Ishikawa (cell line): Measurements from ENCODE around the gene EGFL7.

ENCODE experiments used
- NFIC ChIP-seq: IDR thresholded peaks from 2 replicates; pipeline ENCODE4 v1.6.1; 2012
- RAD21 ChIP-seq: IDR thresholded peaks from 2 replicates; pipeline ENCODE4 v1.6.1; 2012; ENCODE audit warnings: low read depth
- TAF1 ChIP-seq: IDR thresholded peaks from 2 replicates; pipeline ENCODE4 v1.6.1; 2012; ENCODE audit warnings: low read depth, mild to moderate bottlenecking
- TCF12 ChIP-seq: IDR thresholded peaks from 2 replicates; pipeline ENCODE4 v1.6.1; 2012; ENCODE audit warnings: low read depth
- TF ChIP-seq, protein P1 (sequence below): IDR thresholded peaks from 2 replicates; pipeline ENCODE4 v1.6.1; 2012; ENCODE audit warnings: low read depth, mild to moderate bottlenecking
- TF ChIP-seq, protein P2 (sequence below): IDR thresholded peaks from 2 replicates; pipeline ENCODE4 v1.6.1; 2012

GRCh38 chr9:136674786-136675349 is 12.2 kb downstream of the EGFL7 start:
- TF ChIP-seq RAD21 (no peak), TAF1 (no peak), NFIC (no peak), TCF12 (no peak)
- TF ChIP-seq, protein P1, sequence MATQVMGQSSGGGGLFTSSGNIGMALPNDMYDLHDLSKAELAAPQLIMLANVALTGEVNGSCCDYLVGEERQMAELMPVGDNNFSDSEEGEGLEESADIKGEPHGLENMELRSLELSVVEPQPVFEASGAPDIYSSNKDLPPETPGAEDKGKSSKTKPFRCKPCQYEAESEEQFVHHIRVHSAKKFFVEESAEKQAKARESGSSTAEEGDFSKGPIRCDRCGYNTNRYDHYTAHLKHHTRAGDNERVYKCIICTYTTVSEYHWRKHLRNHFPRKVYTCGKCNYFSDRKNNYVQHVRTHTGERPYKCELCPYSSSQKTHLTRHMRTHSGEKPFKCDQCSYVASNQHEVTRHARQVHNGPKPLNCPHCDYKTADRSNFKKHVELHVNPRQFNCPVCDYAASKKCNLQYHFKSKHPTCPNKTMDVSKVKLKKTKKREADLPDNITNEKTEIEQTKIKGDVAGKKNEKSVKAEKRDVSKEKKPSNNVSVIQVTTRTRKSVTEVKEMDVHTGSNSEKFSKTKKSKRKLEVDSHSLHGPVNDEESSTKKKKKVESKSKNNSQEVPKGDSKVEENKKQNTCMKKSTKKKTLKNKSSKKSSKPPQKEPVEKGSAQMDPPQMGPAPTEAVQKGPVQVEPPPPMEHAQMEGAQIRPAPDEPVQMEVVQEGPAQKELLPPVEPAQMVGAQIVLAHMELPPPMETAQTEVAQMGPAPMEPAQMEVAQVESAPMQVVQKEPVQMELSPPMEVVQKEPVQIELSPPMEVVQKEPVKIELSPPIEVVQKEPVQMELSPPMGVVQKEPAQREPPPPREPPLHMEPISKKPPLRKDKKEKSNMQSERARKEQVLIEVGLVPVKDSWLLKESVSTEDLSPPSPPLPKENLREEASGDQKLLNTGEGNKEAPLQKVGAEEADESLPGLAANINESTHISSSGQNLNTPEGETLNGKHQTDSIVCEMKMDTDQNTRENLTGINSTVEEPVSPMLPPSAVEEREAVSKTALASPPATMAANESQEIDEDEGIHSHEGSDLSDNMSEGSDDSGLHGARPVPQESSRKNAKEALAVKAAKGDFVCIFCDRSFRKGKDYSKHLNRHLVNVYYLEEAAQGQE = no peak
- TF ChIP-seq, protein P2, sequence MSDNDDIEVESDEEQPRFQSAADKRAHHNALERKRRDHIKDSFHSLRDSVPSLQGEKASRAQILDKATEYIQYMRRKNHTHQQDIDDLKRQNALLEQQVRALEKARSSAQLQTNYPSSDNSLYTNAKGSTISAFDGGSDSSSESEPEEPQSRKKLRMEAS = no peak
